ENCODE measurements around the gene OCSTAMP. TPM values are rescaled to one million over a fixed set of nuclear protein-coding genes. Genes with fewer than 3 reads are reported as not detected.

Gene OCSTAMP
- total RNA-seq, 1 experiment from 2014 or later, result not detected

GRCh38 chr20:46501961-46502360 is 48.5 kb downstream of the OCSTAMP start:
- DNase-seq (ENCODE audit: low read depth, low spot score) (no peak), ATAC-seq (no peak)
- TF ChIP-seq SIN3A (IDR thresholded peaks at IDR 0.05; ENCODE audit: borderline replicate concordance, insufficient read depth, low read depth, low read length) (no peak), POLR2AphosphoS5 (IDR thresholded peaks at IDR 0.05; ENCODE audit: low read depth, low read length) (no peak), TCF7L2 (IDR thresholded peaks at IDR 0.05; ENCODE audit: low read depth, low read length) (no peak), CTCF (IDR thresholded peaks at IDR 0.05) (no peak)
- TF ChIP-seq, protein P1, sequence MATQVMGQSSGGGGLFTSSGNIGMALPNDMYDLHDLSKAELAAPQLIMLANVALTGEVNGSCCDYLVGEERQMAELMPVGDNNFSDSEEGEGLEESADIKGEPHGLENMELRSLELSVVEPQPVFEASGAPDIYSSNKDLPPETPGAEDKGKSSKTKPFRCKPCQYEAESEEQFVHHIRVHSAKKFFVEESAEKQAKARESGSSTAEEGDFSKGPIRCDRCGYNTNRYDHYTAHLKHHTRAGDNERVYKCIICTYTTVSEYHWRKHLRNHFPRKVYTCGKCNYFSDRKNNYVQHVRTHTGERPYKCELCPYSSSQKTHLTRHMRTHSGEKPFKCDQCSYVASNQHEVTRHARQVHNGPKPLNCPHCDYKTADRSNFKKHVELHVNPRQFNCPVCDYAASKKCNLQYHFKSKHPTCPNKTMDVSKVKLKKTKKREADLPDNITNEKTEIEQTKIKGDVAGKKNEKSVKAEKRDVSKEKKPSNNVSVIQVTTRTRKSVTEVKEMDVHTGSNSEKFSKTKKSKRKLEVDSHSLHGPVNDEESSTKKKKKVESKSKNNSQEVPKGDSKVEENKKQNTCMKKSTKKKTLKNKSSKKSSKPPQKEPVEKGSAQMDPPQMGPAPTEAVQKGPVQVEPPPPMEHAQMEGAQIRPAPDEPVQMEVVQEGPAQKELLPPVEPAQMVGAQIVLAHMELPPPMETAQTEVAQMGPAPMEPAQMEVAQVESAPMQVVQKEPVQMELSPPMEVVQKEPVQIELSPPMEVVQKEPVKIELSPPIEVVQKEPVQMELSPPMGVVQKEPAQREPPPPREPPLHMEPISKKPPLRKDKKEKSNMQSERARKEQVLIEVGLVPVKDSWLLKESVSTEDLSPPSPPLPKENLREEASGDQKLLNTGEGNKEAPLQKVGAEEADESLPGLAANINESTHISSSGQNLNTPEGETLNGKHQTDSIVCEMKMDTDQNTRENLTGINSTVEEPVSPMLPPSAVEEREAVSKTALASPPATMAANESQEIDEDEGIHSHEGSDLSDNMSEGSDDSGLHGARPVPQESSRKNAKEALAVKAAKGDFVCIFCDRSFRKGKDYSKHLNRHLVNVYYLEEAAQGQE (IDR thresholded peaks at IDR 0.05; ENCODE audit: insufficient read depth in 1 of 2, low read depth in 2 of 2, low read length in 1 of 2), result no peak
- Histone ChIP-seq H3K4me1 (ENCODE audit: control insufficient read depth, insufficient read depth, low read length) (no peaks in the 10 kb centered on the region), H3K27ac (ENCODE audit: low read length) (no peak overlapping the region), H3K27me3 (ENCODE audit: control insufficient read depth, insufficient read depth, low read length) (no peaks in the 10 kb centered on the region; the same call in 1 of the 2 replicates), H3K4me3 (ENCODE audit: low read depth in 2 of 2, low read length in 2 of 2) (no peak overlapping the region), H3K36me3 (ENCODE audit: control insufficient read depth, insufficient read depth, low read length) (no peaks in the 10 kb centered on the region), H3K9me3 (ENCODE audit: control insufficient read depth, insufficient read depth, low read depth, low read length) (peaks cover 45% of the 10 kb centered on the region)
- POLR2A ChIA-PET, result no interaction called here
- CTCF ChIA-PET, result no interaction called here
- intact Hi-C loops (cut with micrococcal nuclease; ENCODE audit: unreplicated experiment), result no loop called here
- BruUV-seq (replicated peaks), result no TSS peak
- in situ Hi-C loops (cut with HindIII; ENCODE audit: low pct_unique_long_range_greater_than_20kb, low sequenced_read_pairs), result no loop called here

GRCh38 chr20:46501337-46501942 is 49.0 kb downstream of the OCSTAMP start:
- in situ Hi-C loops (cut with HindIII; ENCODE audit: low pct_unique_long_range_greater_than_20kb, low sequenced_read_pairs) (no loop called here), intact Hi-C loops (cut with micrococcal nuclease; ENCODE audit: unreplicated experiment) (no loop called here)
- ATAC-seq (no peak), DNase-seq (ENCODE audit: low read depth, low spot score) (no peak)
- Histone ChIP-seq H3K27ac (ENCODE audit: low read length) (no peak overlapping the region), H3K4me3 (ENCODE audit: low read depth in 2 of 2, low read length in 2 of 2) (no peak overlapping the region), H3K27me3 (ENCODE audit: control insufficient read depth, insufficient read depth, low read length) (no peaks in the 10 kb centered on the region; the same call in 1 of the 2 replicates), H3K9me3 (ENCODE audit: control insufficient read depth, insufficient read depth, low read depth, low read length) (peaks cover 45% of the 10 kb centered on the region), H3K4me1 (ENCODE audit: control insufficient read depth, insufficient read depth, low read length) (no peaks in the 10 kb centered on the region), H3K36me3 (ENCODE audit: control insufficient read depth, insufficient read depth, low read length) (no peaks in the 10 kb centered on the region)
- TF ChIP-seq SIN3A (IDR thresholded peaks at IDR 0.05; ENCODE audit: borderline replicate concordance, insufficient read depth, low read depth, low read length), result no peak
- TF ChIP-seq, protein P1 (IDR thresholded peaks at IDR 0.05; ENCODE audit: insufficient read depth in 1 of 2, low read depth in 2 of 2, low read length in 1 of 2), result no peak
- TF ChIP-seq CTCF (IDR thresholded peaks at IDR 0.05), result no peak
- no peak for TF ChIP-seq TCF7L2 (IDR thresholded peaks at IDR 0.05; ENCODE audit: low read depth, low read length)
- TF ChIP-seq POLR2AphosphoS5 (IDR thresholded peaks at IDR 0.05; ENCODE audit: low read depth, low read length), result no peak
- no TSS peak for BruUV-seq (replicated peaks)
- POLR2A ChIA-PET, result no interaction called here
- CTCF ChIA-PET, result no interaction called here

Data from Panc1 (cell line).